Stimulated activated naive CD8-positive, alpha-beta T cell treated with anti-CD3 and anti-CD28 coated beads, Interleukin-15, Interleukin-2, amounts not matched to agents 100 ng/mL and 50 ng/mL, for 24 hours (primary cell): Measurements from ENCODE around the gene SLC35D2.
"Not testable (repeated sequence)": the region's sequence is repeated elsewhere in the genome, so short reads cannot be mapped to it uniquely, and the experiment has no call there.

Source experiments
- H3K27ac Mint-ChIP-seq: one replicate; pipeline ENCODE4 v1.8.0; 2021; ENCODE audit warnings: mild to moderate bottlenecking, mixed read lengths
- H3K27me3 Mint-ChIP-seq: one replicate; pipeline ENCODE4 v1.8.0; 2021; ENCODE audit warnings: mixed read lengths
- H3K36me3 Mint-ChIP-seq: one replicate; pipeline ENCODE4 v1.8.0; 2021; ENCODE audit warnings: low read depth, mixed read lengths
- H3K4me1 Mint-ChIP-seq: one replicate; pipeline ENCODE4 v1.8.0; 2021; ENCODE audit warnings: low read depth, mixed read lengths
- H3K4me3 Mint-ChIP-seq: one replicate; pipeline ENCODE4 v1.8.0; 2021; ENCODE audit warnings: mild to moderate bottlenecking, mixed read lengths
- H3K9me3 Mint-ChIP-seq: one replicate; pipeline ENCODE4 v1.8.0; 2021; ENCODE audit warnings: mixed read lengths

SLC35D2 gene

GRCh38 chr9:96321515-96321914 lies 62.0 kb downstream of the SLC35D2 start:
- Mint-ChIP-seq H3K27ac (no peak overlapping the region), H3K4me3 (no peak overlapping the region), H3K4me1 (no peaks in the 10 kb centered on the region), H3K36me3 (no peaks in the 10 kb centered on the region), H3K27me3 (peaks cover 3% of the 10 kb centered on the region), H3K9me3 (no peaks in the 10 kb centered on the region)

- no peaks in the 10 kb centered on the region for H3K4me1 Mint-ChIP-seq
- peaks cover 3% of the 10 kb centered on the region for H3K27me3 Mint-ChIP-seq
- H3K36me3 Mint-ChIP-seq: no peaks in the 10 kb centered on the region
- no peaks in the 10 kb centered on the region for H3K9me3 Mint-ChIP-seq
- H3K27ac Mint-ChIP-seq: no peak overlapping the region
- H3K4me3 Mint-ChIP-seq: no peak overlapping the region
These were observed 62.7 kb downstream of the SLC35D2 start for GRCh38 chr9:96320749-96321280.

GRCh38 chr9:96318921-96319565 lies 64.5 kb downstream of the SLC35D2 start:
- no peaks in the 10 kb centered on the region for H3K9me3 Mint-ChIP-seq
- no peaks in the 10 kb centered on the region for H3K36me3 Mint-ChIP-seq
- H3K27ac Mint-ChIP-seq: no peak overlapping the region
- H3K27me3 Mint-ChIP-seq: peaks cover 3% of the 10 kb centered on the region
- H3K4me3 Mint-ChIP-seq: no peak overlapping the region
- H3K4me1 Mint-ChIP-seq: no peaks in the 10 kb centered on the region

- H3K27ac Mint-ChIP-seq: no peak overlapping the region
- no peak overlapping the region for H3K4me3 Mint-ChIP-seq
These were observed 66.1 kb downstream of the SLC35D2 start for GRCh38 chr9:96317335-96317980.

GRCh38 chr9:96309850-96310249 lies 73.7 kb downstream of the SLC35D2 start:
- no peak overlapping the region for H3K27ac Mint-ChIP-seq
- peaks cover 18% of the 10 kb centered on the region for H3K9me3 Mint-ChIP-seq
- H3K36me3 Mint-ChIP-seq: peaks cover 7% of the 10 kb centered on the region
- peaks cover 23% of the 10 kb centered on the region for H3K27me3 Mint-ChIP-seq
- H3K4me3 Mint-ChIP-seq: no peak overlapping the region
- no peaks in the 10 kb centered on the region for H3K4me1 Mint-ChIP-seq

More at GRCh38 chr9:96317335-96317980, 66.1 kb downstream of the SLC35D2 start:
- peaks cover 10% of the 10 kb centered on the region for H3K27me3 Mint-ChIP-seq
- no peaks in the 10 kb centered on the region for H3K4me1 Mint-ChIP-seq
- peaks cover 7% of the 10 kb centered on the region for H3K36me3 Mint-ChIP-seq
- H3K9me3 Mint-ChIP-seq: peaks cover 6% of the 10 kb centered on the region

- H3K27me3 Mint-ChIP-seq: peaks cover 11% of the 10 kb centered on the region
- not testable (repeated sequence) for H3K4me1 Mint-ChIP-seq, H3K36me3 Mint-ChIP-seq
These were observed 76.6 kb downstream of the SLC35D2 start for GRCh38 chr9:96306958-96307357.

GRCh38 chr9:96305171-96305570 lies 78.3 kb downstream of the SLC35D2 start:
- Mint-ChIP-seq H3K27ac (no peak overlapping the region), H3K4me1 (no peaks in the 10 kb centered on the region), H3K4me3 (no peak overlapping the region), H3K9me3 (no peaks in the 10 kb centered on the region), H3K36me3 (no peaks in the 10 kb centered on the region), H3K27me3 (peaks cover 4% of the 10 kb centered on the region)

More at GRCh38 chr9:96306958-96307357, 76.6 kb downstream of the SLC35D2 start:
- not testable (repeated sequence) for H3K9me3 Mint-ChIP-seq, H3K4me3 Mint-ChIP-seq, H3K27ac Mint-ChIP-seq

GRCh38 chr9:96304230-96304629 lies 79.3 kb downstream of the SLC35D2 start:
- Mint-ChIP-seq H3K4me3 (no peak overlapping the region), H3K9me3 (no peaks in the 10 kb centered on the region), H3K27ac (no peak overlapping the region), H3K27me3 (peaks cover 4% of the 10 kb centered on the region), H3K4me1 (no peaks in the 10 kb centered on the region), H3K36me3 (no peaks in the 10 kb centered on the region)

- Mint-ChIP-seq H3K27ac (no peak within 1 kb of the TSS), H3K4me1 (no peaks in the 10 kb centered on the region), H3K4me3 (no peak within 1 kb of the TSS), H3K9me3 (no peaks in the 10 kb centered on the region), H3K27me3 (peaks cover 11% of the 10 kb centered on the region), H3K36me3 (no peaks in the 10 kb centered on the region)
These were observed 81.5 kb downstream of the SLC35D2 start, which contains the start of gene HSD17B3 for GRCh38 chr9:96302021-96302420. Gene HSD17B3, minus strand, starts transcription at chr9:96302176. Its CDS starts 72 bp downstream, at chr9:96302104.

- Mint-ChIP-seq H3K27me3 (peaks cover 11% of the 10 kb centered on the region), H3K9me3 (peaks cover 5% of the 10 kb centered on the region), H3K27ac (no peak overlapping the region), H3K36me3 (no peaks in the 10 kb centered on the region), H3K4me1 (no peaks in the 10 kb centered on the region), H3K4me3 (no peak overlapping the region)
These were observed 83.7 kb downstream of the SLC35D2 start for GRCh38 chr9:96299823-96300222.

- no peak overlapping the region for H3K27ac Mint-ChIP-seq
- peaks cover 5% of the 10 kb centered on the region for H3K9me3 Mint-ChIP-seq
- no peaks in the 10 kb centered on the region for H3K4me1 Mint-ChIP-seq
- H3K36me3 Mint-ChIP-seq: no peaks in the 10 kb centered on the region
- peaks cover 16% of the 10 kb centered on the region for H3K27me3 Mint-ChIP-seq
- H3K4me3 Mint-ChIP-seq: no peak overlapping the region
These were observed 89.4 kb downstream of the SLC35D2 start for GRCh38 chr9:96294159-96294545.

- no peaks in the 10 kb centered on the region for H3K4me1 Mint-ChIP-seq
- no peak overlapping the region for H3K27ac Mint-ChIP-seq
- H3K27me3 Mint-ChIP-seq: peaks cover 15% of the 10 kb centered on the region
These were observed 89.9 kb downstream of the SLC35D2 start for GRCh38 chr9:96293498-96294158.

GRCh38 chr9:96289392-96289791 lies 94.1 kb downstream of the SLC35D2 start:
- H3K9me3 Mint-ChIP-seq: no peaks in the 10 kb centered on the region

More at GRCh38 chr9:96293498-96294158, 89.9 kb downstream of the SLC35D2 start:
- no peaks in the 10 kb centered on the region for H3K36me3 Mint-ChIP-seq
- no peak overlapping the region for H3K4me3 Mint-ChIP-seq
- H3K9me3 Mint-ChIP-seq: peaks cover 5% of the 10 kb centered on the region

GRCh38 chr9:96281641-96282040 lies 101.9 kb downstream of the SLC35D2 start:
- no peaks in the 10 kb centered on the region for H3K9me3 Mint-ChIP-seq
- H3K36me3 Mint-ChIP-seq: no peaks in the 10 kb centered on the region
- H3K27me3 Mint-ChIP-seq: peaks cover 13% of the 10 kb centered on the region
- no peak overlapping the region for H3K4me3 Mint-ChIP-seq
- H3K27ac Mint-ChIP-seq: no peak overlapping the region
- H3K4me1 Mint-ChIP-seq: no peaks in the 10 kb centered on the region

More at GRCh38 chr9:96289392-96289791, 94.1 kb downstream of the SLC35D2 start:
- Mint-ChIP-seq H3K27me3 (peaks cover 5% of the 10 kb centered on the region), H3K27ac (no peak overlapping the region), H3K4me1 (no peaks in the 10 kb centered on the region), H3K4me3 (no peak overlapping the region), H3K36me3 (no peaks in the 10 kb centered on the region)

- Mint-ChIP-seq H3K27me3 (peaks cover 9% of the 10 kb centered on the region), H3K4me3 (no peak overlapping the region), H3K9me3 (peaks cover 10% of the 10 kb centered on the region), H3K27ac (no peak overlapping the region), H3K4me1 (no peaks in the 10 kb centered on the region), H3K36me3 (peaks cover 2% of the 10 kb centered on the region)
These were observed 103.6 kb downstream of the SLC35D2 start for GRCh38 chr9:96279932-96280331.
